Measurements from ENCODE around the gene EBF3.

EBF3 gene

DNA sequence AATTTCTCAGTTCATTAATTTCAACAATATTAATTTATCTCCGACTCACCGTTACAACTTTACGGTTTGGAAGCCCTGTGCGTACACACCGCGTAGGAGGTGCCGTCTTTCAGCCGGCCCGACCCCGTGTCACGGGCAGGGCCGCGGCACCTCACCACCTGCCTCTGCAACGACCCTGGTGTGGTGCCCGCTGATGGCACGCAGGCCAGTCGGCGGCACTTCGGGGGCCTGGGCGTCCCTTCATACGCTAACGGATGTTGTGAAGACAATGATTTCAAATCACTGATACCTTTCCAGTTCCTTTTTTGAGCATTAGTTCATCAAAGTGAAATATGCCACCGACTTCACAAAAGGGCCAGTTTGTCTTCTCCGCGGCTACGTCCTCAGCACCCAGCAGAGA, 125.3 kb downstream of the EBF3 start:
- no peak for DNase-seq (ENCODE audit: low read depth in 2 of 2)

DNA sequence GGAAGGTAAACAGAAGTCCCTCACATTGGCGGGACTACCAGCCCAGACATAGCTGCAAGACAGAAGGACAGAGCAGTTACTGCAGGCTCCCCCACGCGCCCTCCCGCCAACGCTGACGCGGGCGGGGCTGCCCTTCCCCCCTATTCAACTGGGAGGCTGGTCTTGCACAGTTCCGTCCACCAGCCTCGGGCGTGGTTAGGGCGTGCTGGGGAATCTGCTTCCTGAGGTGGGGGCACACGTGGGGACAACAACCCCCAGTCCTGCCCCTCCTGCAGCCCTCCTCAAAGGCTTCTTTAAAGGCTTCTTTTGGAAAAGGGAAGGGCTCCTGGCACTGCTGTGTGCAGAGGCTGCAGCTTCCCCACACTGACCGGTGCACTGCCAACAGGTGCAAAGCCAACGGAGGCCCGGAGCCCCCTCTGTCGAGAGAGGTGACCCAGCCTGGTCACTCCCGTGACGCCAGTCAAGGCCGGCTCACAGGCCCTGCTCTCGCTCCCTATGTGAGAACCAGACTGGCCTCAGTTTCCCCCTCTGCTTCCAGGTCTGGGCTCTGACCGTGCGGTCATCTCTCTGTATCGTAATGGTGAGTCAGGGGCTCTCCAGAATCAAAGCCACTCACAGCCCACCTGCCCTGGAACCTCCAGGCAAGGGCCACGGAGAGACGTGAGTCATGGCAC, 126.0 kb downstream of the EBF3 start:
- no peak for DNase-seq (ENCODE audit: low read depth in 2 of 2)

DNA sequence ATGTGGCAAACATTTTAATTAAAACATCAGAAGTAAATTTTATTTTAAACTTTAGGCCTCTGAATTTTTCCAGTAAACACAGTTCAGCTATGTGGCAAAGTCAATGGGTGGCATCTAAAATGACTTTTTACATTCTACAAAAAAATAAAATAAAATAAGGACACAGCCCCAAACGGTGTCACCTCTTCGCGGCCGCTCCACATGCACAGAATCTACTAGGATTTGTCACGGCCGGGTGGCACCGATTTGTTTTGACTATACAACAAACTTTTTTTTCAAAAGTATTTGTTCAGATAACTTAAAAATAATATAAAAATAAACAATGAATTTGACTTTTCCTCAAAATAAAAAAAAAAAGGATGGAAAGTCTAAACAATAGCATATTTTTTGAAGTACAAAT, 127.8 kb downstream of the EBF3 start:
- DNase-seq (ENCODE audit: low read depth in 2 of 2): no peak

DNA sequence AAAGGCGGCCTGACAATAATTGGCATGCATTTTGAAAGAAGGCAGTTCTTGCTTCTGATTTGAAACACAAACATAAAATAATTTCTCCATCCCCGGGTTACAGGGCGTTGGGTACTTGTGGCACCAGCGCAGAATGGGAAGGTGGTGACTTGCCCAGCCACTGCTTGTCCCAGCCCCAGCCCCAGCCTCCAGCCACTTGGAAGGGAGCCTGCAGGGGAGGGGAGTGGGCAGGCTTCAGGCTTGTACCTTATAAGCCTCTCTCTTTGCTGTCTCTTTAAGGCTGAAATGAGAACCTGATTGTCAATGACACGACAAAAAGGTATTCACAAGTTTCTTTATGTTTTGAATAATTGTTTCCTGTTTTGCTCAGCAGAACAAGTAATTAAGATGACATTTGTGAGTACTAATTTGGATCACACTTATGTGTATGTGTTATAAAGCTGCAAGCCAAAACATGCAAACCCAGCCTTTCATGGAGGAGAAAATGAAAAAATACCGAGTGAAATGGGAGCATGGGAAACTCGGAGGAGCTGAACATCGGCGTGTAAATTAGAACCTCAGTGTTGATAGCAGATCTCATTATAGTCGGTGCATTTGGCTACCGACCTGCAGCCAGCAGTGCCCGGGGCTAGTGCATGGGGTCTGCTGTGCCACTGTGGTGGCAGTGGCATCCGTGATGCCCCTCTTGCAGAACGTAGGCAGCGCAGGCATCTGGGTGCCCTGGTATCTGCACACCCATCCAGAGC, 129.9 kb downstream of the EBF3 start:
- DNase-seq (ENCODE audit: low read depth in 2 of 2): no peak

DNA sequence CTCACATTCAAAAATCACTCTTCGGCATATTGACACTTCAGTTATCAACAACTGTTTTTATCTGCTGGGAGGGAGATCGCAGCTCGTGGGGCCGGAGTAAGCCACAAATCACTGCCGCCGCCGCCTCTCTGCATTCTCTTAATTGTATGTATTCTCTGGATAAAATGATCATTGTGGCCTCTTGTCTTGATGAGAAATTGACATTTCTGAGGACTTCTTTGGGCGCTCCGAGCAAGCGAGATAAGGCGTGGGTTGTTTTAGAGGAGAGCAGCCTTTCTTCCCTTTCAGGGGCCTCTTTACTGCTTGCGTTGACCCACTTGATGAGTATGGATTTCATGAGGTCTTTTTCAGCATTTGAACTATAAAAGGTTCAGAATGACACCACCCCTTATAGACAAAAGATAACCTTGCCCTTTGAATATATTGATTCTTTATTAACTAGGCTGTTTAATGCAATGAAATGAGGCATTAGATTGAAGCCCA, 130.6 kb downstream of the EBF3 start:
- DNase-seq (ENCODE audit: low read depth in 2 of 2): no peak

DNA sequence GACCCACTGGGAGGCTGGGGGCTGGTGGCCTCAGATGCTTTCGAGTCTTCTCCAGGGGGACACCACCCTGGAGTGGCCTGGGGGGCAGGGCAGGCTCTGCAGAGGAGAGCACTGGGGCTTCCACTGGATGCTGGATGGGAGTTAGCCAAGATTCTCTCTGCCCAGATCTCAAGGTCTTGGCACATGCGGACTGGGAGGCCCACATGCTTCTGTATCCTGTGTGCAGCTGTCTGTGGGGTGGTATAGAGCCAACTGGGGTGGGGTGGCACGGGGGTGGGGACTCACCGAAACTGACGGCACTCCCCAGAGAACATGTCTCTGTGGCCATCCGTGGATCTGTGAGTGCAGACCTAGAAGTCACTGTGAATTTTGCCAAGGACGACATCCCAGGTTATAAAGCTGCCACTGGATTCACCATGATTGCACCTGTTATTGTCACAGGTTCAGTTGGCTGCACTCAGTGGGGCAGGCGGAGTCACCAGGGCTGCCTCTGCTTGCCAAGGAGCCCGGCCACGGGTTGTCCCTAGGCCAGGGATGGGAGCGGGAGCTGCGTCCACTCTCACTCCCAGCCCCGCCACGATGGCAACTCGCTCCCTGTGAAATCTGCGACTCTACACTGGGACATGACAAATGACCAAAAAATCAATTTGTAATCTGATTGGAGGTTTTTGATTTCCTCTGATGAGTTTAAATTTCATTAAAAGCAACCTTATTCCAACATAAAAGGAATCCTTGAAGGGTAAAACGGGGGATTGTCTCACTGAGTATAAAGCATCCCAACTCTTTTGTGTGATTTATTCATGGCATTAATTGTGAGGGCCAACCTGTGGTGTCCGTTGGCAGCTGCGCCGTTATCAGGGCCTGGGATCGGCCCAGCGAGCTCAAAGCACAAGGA, 131.3 kb downstream of the EBF3 start:
- DNase-seq (ENCODE audit: low read depth in 2 of 2): no peak

DNA sequence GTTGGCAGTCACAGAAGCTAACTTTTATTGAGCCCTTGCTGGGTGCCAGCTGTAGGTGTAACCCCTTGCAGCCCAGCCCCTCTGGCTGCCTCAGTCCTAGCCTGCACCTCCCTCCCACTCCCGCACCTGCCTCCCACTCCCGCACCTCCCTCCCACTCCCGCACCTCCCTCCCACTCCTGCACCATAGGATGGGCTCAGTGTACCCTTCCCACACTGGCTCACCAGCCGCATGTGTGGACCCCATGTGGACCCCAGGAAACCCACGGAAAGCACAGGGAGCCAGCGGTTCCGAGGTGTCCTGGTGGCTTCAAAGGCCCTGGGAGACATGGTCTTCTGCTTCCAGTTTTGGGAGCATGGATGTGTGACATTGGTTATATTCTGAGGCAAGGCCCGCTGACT, 132.9 kb downstream of the EBF3 start:
- DNase-seq (ENCODE audit: low read depth in 2 of 2): no peak

DNA sequence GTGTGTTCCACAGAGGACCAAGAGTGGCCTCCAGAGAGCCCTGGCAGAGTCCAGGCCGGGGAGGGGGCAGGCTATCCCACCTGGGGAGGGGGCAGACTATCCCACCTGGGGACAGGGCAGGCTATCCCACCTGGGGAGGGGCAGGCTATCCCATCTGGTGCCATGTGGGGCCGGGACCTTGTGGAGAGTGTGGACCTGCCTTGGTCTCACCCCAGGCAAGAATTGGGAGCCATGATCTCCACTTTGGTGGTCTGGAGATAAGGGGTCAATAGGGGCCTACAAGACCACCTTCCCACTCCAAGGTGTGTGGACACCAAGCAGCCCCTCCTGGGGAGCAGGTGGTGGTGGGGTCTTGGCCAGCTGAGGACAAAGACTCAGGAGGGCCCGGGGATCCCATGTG, 138.2 kb downstream of the EBF3 start:
- no peak for DNase-seq (ENCODE audit: low read depth in 2 of 2)

DNA sequence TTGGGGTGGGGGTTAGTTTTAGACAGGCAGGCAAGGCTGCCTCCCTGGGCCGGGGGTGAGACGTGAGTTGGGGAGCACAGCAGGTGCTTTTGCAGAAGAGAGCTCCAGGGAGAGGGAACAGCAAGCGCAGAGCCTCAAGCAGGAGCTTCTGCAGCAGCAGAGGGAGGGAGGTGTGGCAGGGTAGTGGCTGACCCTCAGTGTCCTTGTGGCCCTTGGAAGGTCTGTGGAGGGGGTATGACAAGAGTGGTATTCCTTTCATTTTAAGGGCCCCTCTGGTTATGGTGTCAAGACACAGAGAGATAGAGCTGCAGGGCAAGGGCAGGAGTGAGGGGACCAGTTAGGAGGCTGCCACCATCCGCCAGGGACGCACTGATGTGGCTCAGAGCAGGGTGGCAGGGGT, 138.9 kb downstream of the EBF3 start:
- no peak for DNase-seq (ENCODE audit: low read depth in 2 of 2)

DNA sequence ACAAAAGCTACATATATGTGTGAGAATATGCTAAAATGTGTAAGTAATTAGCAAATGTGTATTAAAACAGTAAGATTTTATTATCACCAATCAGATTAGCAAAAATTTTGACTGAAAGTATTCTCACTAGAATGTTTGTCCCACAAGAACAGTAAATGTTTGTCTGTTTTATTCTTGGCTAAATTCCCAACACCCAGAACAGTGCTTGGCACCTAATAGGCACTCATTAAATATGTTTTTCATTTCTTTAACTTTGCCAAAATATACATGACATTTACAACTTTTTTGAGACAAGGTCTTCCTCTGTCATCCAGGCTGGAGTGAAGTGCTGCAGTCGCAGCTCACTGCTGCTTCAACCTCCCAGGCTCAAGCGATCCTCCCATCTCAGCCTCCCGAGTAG, 143.6 kb downstream of the EBF3 start:
- no peak for DNase-seq (ENCODE audit: low read depth in 2 of 2)

DNA sequence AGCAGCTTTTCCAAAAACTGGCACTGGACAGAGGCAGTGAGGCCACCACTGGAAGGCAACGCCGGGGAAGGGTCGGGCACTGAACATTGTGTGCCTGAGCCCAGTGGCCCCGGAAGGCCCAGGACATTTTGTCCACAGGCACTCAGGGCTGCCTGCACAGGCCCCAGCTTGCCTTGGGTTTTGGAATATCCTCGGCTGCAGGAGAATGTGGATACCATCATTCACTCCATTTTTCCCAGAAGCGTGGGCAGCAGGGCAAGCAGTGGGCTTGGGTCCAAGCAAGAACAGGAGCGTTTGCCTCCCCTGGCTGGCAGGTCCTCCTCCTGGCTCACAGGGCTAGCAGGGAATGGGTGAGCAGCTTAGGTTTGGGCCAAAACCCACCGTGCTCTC, 147.4 kb downstream of the EBF3 start:
- DNase-seq (ENCODE audit: low read depth in 2 of 2): no peak

DNA sequence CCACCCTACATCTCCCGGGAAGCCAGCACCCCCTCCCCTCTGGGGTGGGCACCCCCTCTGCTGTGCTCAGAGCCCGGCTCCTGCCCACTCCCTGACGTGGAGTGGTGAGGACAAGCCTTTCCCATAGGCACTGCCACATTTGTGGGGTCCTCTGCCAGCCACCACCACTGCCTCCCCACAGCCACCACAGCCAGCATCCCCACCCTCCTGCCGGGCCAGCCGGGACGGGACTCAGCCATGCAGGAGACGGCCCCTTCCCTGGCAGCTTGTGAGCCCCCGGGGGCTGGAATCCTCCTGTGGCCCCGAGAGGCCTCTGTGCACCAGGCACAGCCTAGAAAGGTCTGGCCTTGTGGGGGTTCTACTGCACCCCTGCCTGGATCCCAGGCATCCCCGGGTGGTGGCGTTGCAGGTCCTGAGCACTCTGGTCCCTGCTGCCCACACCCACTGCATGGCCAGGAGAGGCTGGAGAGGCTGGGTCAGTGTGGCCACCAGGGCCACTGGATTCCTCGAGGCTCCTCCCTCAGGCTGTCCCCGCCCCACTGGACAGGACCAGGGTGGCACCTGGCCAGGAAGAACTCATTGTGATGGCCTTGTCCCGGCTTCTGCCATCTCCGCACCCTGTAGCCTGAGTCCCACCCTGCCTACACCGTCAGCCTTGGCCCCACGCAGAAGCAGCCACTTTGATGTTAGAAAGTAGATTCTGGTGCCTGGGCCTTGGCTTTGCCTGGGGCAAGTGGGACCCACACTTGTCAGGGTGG, 148.0 kb downstream of the EBF3 start:
- DNase-seq (ENCODE audit: low read depth in 2 of 2): no peak

DNA sequence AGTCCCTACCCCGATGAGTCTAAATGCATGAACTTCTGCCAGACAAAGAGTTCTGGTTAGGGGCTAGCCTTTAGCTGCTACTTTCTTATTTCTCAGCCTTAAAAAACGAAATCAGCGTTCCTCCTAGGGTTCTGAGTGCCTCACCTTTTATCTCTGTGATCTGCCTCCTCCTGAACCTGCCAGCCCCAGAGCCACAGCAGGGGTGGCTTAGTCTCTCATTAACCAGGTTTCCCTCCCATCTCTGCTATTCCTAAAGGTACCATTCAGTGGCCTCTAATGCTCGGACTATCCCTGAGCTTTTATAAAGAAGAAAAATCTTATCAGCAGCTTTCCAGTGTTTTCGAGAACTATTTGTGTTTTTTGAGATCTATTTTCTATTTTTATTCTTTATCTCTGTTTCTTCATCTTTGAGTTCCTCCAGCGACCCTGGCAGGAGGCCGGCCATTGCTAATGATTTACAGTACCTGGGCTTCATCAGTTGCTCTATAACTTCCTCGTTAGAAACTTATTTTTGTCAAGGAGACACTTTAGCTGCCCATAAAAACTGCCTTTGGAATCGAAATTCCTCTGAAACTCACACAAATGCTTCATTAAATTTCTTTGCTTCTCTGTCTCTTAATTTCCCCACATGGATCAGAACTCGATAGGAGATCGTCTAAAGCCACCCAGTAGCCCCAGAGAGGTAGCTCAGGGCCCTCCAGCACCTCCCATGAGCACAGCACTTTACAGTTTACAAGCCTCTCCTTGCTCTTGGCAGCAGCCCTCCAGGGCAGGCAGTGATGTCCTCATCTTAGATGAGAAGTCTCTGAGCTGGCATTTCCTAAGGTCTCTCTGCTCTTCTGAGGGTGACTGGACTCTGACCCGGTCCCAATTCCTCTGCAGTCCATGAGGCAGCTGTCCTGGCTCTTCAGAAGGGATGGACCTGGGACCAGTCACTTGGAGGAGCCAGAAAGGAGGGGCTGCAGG, 149.1 kb downstream of the EBF3 start:
- DNase-seq (ENCODE audit: low read depth in 2 of 2): no peak

DNA sequence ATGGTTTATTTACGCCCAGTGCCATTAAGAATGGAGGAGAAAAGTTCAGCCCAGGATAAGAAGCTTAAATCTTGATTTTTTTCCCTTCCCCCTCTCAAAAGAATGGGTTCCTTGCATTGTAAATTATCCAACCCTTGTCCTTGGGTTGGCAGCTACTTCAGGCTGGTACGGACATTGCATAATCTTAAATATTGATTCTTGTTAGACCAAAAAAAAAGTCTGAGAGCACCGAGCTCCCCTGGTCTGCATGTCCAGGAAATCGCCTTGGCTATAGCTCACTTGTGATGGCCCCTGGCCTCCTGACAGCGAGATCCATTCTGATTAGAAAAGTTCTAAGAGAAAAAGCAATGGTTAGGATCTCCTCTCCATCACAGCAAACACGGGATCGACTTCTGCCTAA, 151.7 kb downstream of the EBF3 start:
- no peak for DNase-seq (ENCODE audit: low read depth in 2 of 2)

DNA sequence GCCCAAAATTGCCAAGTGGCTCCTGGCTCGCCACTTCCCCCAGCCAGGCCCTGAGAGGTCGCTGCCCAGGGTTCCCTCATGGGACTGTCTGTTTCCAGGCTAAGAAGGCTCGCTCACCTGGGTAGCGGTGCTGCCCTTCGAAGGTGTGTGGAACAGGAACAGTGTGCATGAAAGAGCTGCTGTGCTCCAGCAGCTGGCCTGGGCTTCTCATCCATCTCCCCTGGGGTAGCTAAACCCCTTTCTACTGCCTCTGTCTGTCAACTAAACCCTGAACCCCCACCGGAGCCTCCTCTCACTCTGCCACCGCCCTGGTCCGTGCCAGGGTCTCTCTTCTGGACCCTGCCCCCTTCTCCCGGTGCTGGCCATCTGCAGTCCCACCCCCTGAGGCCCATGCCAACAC, 152.9 kb downstream of the EBF3 start:
- DNase-seq (ENCODE audit: low read depth in 2 of 2): no peak

DNA sequence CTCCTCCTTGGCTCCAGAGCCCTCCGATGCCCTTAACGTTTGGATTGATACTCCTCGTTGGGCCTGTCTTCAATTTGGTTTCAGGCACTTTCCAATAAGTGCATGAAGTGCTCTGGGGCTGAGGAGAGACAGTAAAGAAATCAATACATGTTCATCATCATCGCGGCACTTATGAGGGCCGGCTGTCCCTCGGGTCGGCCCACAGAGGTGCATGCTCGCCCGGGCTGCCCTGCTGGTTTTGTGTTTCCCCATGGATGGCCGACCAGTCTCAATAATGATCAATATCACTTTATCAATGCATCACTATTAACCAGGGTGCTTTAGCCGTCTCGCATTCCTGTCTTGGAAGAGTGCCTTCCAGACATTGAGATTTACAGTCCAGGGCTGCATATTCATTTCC, 154.2 kb downstream of the EBF3 start:
- DNase-seq (ENCODE audit: low read depth in 2 of 2): no peak

DNA sequence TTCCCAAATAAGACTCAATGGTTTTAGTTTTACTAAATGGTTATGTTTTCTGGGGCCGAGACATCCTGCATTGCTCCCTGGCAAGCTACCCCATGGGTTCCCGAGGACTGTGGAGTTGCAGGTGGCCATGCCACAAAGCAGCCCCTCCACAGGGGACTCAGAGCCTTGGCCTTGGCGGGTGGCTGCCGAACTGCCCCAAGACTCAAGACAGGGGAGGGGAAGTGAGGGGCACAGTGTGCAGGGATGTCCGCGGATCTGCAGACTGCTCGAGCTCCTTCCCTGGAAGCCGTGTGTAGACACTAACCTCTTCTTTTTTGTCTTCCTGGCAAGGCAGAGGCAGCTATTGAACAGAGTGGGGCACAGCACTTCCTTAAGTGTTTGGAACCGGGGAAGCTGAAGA, 154.6 kb downstream of the EBF3 start:
- DNase-seq (ENCODE audit: low read depth in 2 of 2): no peak

DNA sequence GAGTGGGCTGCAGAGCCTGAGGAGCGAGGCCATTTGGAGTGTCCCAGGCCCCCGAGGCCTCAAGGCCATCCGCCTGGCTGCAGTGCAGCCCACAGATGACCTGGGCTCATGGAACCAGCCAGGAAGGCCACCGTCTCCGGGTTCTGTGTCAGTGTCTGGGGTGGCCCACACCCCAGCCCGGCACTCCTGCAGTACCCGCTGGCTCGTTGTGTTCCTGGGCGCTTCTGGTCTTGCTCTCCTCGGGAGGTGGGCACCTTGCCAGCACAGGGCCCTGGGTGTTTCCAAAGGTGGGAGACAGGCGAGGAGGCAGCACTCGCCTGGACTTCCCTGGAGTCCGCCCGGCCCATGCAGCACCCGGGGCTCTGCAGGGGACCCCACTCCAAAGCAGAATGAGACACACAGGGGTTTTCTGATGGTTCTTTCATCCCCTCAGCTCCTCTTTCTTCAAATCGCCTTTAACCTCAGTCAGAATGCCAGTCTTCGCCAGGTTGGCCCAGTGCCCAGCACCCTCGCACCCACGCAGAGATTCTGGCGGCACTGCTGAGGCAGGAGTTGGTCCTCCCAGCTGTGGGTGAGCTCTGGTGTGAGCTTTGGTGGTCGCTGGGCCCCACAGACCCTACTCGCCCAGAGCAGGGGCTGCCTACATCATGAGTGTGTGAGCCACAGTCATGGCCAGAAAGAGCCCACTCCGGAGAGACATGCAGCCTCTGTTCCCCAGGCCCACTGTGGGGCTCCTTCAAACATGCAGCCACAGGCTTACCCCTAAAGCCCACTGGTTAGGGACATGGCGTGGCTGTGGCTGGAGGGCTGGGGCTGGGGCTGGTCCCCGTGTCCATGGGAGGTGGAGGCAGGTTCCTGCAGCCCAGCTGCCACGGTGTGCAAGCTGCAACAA, 155.7 kb downstream of the EBF3 start:
- no peak for DNase-seq (ENCODE audit: low read depth in 2 of 2)

DNA sequence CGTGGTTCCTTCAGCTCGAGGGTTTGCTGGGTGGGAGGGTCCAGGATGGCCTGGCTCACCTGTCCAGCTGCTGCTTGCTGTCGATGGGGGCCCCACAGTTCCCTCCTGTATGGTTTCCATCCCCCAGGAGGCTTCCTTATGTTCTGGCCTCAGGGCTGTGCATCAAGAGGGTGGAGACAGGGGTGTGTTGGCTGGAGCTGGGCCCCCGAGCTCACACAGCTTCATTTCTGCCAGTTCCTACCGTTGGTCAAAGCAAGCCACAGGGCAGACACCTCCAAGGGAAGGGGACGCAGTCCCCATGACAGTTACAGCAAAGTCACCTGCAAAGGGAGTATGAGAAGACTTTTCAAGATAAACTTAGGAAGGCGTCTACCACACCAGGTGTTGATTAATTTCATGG, 156.9 kb downstream of the EBF3 start:
- DNase-seq (ENCODE audit: low read depth in 2 of 2): no peak

All from fibroblast of skin of left biceps (primary cell).